A673 (cell line): ENCODE data around the gene ZNF865. TPM values are rescaled to one million over a fixed set of nuclear protein-coding genes. Genes with fewer than 3 reads are reported as not detected.

Experiments
- BruUV-seq: library from RNA; stranded (reverse); fragments of 400-500 nt; replicated peaks from 2 replicates; lab custom pipeline; 2021; lab: Mats Ljungman, UMichigan
- CTCF ChIA-PET: fragments of 300-600 bp; sonication (Branson Sonifier 250); formaldehyde crosslinking; loops from one replicate; lab custom pipeline; 2022; ENCODE audit warnings: antibody characterized with exemption; lab: Charles Lee
- POLR2A ChIA-PET: fragments of 300-600 bp; sonication (Branson Sonifier 250); formaldehyde crosslinking; loops from one replicate; lab custom pipeline; 2022; ENCODE audit warnings: antibody characterized with exemption; ENCODE audit not compliant: low non-redundant PET; lab: Charles Lee
- DNase-seq: peaks from one replicate; pipeline ENCODE4 v3.0.0-alpha.2; 2015; ENCODE audit warnings: low spot score
- H3K27ac ChIP-seq: fragments of 200-600 bp; sonication (generic); 2 replicates; pipeline ENCODE4 v1.5.1; 2016; ENCODE audit warnings: mixed run types, low read depth, mild to moderate bottlenecking, mixed read lengths, antibody characterized with exemption, low read length; ENCODE audit not compliant: poor library complexity, severe bottlenecking
- H3K27me3 ChIP-seq: fragments of 200-600 bp; sonication (generic); replicated peaks from 2 replicates; pipeline ENCODE4 v1.6.1; 2017; ENCODE audit warnings: mixed run types, low read depth, mild to moderate bottlenecking, mixed read lengths, antibody characterized with exemption, low read length; ENCODE audit not compliant: insufficient read depth, poor library complexity
- H3K36me3 ChIP-seq: fragments of 200-600 bp; sonication (generic); 2 replicates; pipeline ENCODE4 v1.6.1; 2016; ENCODE audit warnings: mixed run types, mild to moderate bottlenecking, mixed read lengths, antibody characterized with exemption, low read length; ENCODE audit not compliant: insufficient read depth, poor library complexity, severe bottlenecking
- H3K4me1 ChIP-seq: fragments of 200-600 bp; sonication (generic); 2 replicates; pipeline ENCODE4 v1.6.1; 2017; ENCODE audit warnings: mixed run types, mild to moderate bottlenecking, mixed read lengths, antibody characterized with exemption, low read length; ENCODE audit not compliant: insufficient read depth, poor library complexity, severe bottlenecking
- H3K4me3 ChIP-seq: fragments of 200-600 bp; sonication (generic); 2 replicates; pipeline ENCODE4 v1.5.1; 2016; ENCODE audit warnings: low read depth, mixed run types, mild to moderate bottlenecking, mixed read lengths, low read length; ENCODE audit not compliant: poor library complexity, severe bottlenecking
- H3K9me3 ChIP-seq: fragments of 200-600 bp; sonication (generic); 2 replicates; pipeline ENCODE4 v1.6.1; 2016; ENCODE audit warnings: mixed run types, low read depth, mild to moderate bottlenecking, mixed read lengths, antibody characterized with exemption, low read length; ENCODE audit not compliant: poor library complexity, severe bottlenecking
- EZH2 ChIP-seq: fragments of 200-600 bp; sonication (generic); IDR thresholded peaks from 2 replicates; pipeline ENCODE4 v1.6.1; 2017; ENCODE audit warnings: borderline replicate concordance, low read depth, mild to moderate bottlenecking, mixed read lengths, antibody characterized with exemption, low read length; ENCODE audit not compliant: poor library complexity, severe bottlenecking
- intact Hi-C: fragments of 100-400 bp; cut with micrococcal nuclease; formaldehyde crosslinking; loops from one replicate; pipeline ENCODE4 v1.10.0; 2022; ENCODE audit not compliant: unreplicated experiment
- total RNA-seq: library from RNA; stranded (reverse); gene quantifications from 2 replicates; pipeline ENCODE4 v1.2.3, GENCODE V29; 2021
- TF ChIP-seq, protein P1 (sequence below): fragments of 300-800, 200-600 bp; sonication (generic); conservative IDR thresholded peaks from 2 replicates; pipeline ENCODE4 v1.5.1; 2017; ENCODE audit warnings: low read depth, mild to moderate bottlenecking, antibody characterized with exemption, low read length, moderate library complexity, mixed read lengths

Gene ZNF865
- total RNA-seq, 1 experiment from 2014 or later = 16.1 TPM

DNA sequence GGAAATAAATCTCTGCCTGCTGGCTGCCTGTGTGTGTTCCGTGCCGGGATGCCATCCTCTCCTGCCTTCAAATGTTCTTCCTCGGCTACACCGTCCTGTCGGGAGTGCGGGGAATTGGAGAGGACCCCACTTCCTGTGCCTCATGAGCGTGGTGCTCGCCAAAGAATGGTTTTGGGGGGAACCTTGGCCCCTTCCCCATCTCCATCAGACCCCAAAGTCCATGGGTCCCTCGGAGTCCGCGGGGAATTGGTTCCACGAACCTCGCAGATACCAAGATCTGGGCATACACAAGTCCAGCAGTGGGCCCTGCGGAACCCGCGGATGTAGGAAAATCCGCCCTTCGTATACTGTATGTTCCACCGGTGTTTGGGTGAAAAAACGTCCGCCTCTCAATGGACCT is 2.3 kb upstream of the ZNF865 start:
- TF ChIP-seq, protein P1, sequence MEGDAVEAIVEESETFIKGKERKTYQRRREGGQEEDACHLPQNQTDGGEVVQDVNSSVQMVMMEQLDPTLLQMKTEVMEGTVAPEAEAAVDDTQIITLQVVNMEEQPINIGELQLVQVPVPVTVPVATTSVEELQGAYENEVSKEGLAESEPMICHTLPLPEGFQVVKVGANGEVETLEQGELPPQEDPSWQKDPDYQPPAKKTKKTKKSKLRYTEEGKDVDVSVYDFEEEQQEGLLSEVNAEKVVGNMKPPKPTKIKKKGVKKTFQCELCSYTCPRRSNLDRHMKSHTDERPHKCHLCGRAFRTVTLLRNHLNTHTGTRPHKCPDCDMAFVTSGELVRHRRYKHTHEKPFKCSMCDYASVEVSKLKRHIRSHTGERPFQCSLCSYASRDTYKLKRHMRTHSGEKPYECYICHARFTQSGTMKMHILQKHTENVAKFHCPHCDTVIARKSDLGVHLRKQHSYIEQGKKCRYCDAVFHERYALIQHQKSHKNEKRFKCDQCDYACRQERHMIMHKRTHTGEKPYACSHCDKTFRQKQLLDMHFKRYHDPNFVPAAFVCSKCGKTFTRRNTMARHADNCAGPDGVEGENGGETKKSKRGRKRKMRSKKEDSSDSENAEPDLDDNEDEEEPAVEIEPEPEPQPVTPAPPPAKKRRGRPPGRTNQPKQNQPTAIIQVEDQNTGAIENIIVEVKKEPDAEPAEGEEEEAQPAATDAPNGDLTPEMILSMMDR = no peak
- TF ChIP-seq EZH2 = no peak
- H3K27me3 ChIP-seq = no peaks in the 10 kb centered on the region
- no peak overlapping the region for H3K4me3 ChIP-seq
- DNase-seq = no peak
- no peaks in the 10 kb centered on the region for H3K36me3 ChIP-seq
- ChIA-PET POLR2A (no interaction called here), CTCF (no interaction called here)
- intact Hi-C loops = loop anchor here (5.0 kb wide), 1 partner anchor 196 kb away; the partner anchor contains the start of gene UBE2S
- no TSS peak for BruUV-seq
- H3K4me1 ChIP-seq = peaks cover 27% of the 10 kb centered on the region
- no peak overlapping the region for H3K27ac ChIP-seq
- no peaks in the 10 kb centered on the region for H3K9me3 ChIP-seq

DNA sequence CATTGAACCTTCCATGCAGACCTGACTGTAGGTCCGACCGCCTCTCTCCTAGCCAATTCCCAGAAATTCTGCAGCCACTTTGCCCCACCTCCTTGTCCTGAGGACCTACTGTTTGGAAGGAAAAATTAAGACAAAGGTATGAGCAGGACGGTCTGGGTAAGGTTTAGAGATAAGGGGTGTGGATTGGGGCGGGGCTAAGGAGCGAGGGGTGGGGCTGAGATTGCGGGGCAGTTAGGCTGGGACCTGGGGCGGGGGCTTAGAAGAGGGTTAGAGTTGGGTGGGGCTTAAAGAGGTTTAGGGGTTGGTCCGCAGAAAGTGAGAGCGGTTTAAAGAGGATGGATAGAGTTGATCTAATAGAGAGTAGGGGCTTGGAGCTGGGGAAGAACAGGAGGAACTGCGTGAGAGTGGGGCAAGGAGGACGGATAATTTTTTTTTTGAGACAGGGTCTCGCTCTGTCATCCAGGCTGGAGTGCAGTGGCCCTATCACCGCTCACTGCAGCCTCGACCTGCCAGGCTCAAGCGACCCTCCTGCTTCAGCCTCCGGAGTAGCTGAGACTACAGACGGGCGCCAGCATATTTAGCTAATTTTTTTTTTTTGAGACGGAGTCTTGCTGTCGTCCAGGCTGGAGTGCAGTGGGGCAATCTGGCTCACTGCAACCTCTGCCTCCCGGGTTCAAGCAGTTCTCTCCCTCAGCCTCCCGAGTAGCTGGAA is 1.7 kb upstream of the ZNF865 start:
- no peaks in the 10 kb centered on the region for H3K36me3 ChIP-seq
- intact Hi-C loops = loop anchor here (5.0 kb wide), 1 partner anchor 196 kb away; the partner anchor contains the start of gene UBE2S
- ChIA-PET POLR2A (interaction anchor here (1.1 kb wide), 1 partner anchor 15 kb away, joined by 6 read pairs; no protein-coding TSS in a partner anchor), CTCF (interaction anchor here (1.0 kb wide), 1 partner anchor 100 kb away, joined by 6 read pairs; no protein-coding TSS in a partner anchor)
- no peak overlapping the region for H3K4me3 ChIP-seq
- BruUV-seq = no TSS peak
- TF ChIP-seq, protein P1 = no peak
- peaks cover 21% of the 10 kb centered on the region for H3K4me1 ChIP-seq
- peak overlapping the region; percentile 93 for H3K27ac ChIP-seq
- no peak for DNase-seq
- no peaks in the 10 kb centered on the region for H3K27me3 ChIP-seq
- H3K9me3 ChIP-seq = no peaks in the 10 kb centered on the region

DNA sequence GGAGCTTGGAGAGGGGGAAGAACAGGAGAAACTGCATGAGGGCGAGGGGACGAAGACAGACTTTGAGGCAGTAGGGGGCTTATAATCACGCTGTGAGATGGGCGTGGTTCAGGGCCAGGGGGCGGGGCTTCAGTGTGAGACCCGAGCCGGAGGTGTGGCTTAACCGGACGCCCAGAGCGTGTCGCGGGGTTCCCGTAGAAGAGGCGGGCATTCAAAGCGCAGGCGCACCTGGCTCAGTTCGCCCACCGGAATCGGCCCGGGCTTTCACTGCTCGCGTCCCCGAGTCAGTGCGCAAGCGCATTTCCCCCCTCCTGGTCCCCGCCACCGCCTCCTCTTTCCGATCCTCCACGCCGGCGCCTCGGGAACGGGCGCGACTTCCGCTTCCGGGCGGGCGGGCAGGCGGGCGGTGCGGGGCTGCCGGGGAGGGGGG is 225 bp upstream of the ZNF865 start:
- H3K27me3 ChIP-seq = no peaks in the 10 kb centered on the region
- peak overlapping the region; percentile 96 for H3K4me3 ChIP-seq
- peak overlapping the region; percentile 93 for H3K27ac ChIP-seq
- ChIA-PET CTCF (interaction anchor here (0.6 to 2.5 kb wide), 6 partner anchors 19 to 159 kb away, joined by 3 to 6 read pairs (median 5); partner anchors contain the start of gene ZNF784), POLR2A (interaction anchor here (0.6 to 1.1 kb wide), 3 partner anchors 14 to 1117 kb away, joined by 3 to 6 read pairs (median 3); no protein-coding TSS in a partner anchor)
- H3K9me3 ChIP-seq = no peaks in the 10 kb centered on the region
- intact Hi-C loops = loop anchor here (5.0 kb wide), 1 partner anchor 143 kb away; the partner anchor contains the start of genes C19orf85 and ISOC2
- H3K4me1 ChIP-seq = peaks cover 21% of the 10 kb centered on the region
- TF ChIP-seq EZH2 = no peak
- TF ChIP-seq, protein P1 = no peak
- H3K36me3 ChIP-seq = peaks cover 8% of the 10 kb centered on the region
- peak; percentile 99 for DNase-seq
- BruUV-seq = no TSS peak
